Stimulated activated naive CD8-positive, alpha-beta T cell treated with anti-CD3 and anti-CD28 coated beads, Interleukin-15, Interleukin-2, amounts not matched to agents 100 U/mL and 50 U/mL, for 24 hours (primary cell): ENCODE measurements around the gene FHOD3.
"Not testable (repeated sequence)": the region's sequence is repeated elsewhere in the genome, so short reads cannot be mapped to it uniquely, and the experiment has no call there.

Experiments
- ATAC-seq: fragments of 150-1000 bp; cut with Tn5 transposase; one replicate; pipeline ENCODE4 v1.10.0; 2021
- DNase-seq: peaks from one replicate; pipeline ENCODE4 v3.0.0; 2021

The FHOD3 gene

GRCh38 chr18:36798738-36799473 is 501.4 kb downstream of the FHOD3 start:
- no peak for ATAC-seq
- no peak for DNase-seq

GRCh38 chr18:36805105-36805504 is 507.6 kb downstream of the FHOD3 start:
- DNase-seq (no peak), ATAC-seq (no peak)

DNA sequence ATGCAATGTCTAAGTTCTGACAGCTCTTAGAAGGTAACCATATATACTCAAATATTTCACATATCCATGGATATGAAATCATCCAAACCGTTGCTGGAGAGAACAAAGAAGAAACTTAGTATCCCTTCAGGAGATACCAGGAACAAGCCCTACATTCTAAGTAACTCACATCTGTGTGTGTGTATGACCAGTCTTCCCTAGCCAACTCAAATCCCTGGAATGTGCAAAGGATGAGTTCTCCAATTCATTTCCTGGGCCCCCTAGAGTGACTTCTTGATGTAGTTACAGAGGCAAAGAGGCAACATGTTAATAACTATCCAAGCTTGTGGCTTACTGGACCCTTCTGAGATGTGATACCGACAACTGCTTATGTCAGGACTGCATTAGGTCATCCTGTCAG is 511.2 kb downstream of the FHOD3 start:
- ATAC-seq (no peak), DNase-seq (no peak)

DNA sequence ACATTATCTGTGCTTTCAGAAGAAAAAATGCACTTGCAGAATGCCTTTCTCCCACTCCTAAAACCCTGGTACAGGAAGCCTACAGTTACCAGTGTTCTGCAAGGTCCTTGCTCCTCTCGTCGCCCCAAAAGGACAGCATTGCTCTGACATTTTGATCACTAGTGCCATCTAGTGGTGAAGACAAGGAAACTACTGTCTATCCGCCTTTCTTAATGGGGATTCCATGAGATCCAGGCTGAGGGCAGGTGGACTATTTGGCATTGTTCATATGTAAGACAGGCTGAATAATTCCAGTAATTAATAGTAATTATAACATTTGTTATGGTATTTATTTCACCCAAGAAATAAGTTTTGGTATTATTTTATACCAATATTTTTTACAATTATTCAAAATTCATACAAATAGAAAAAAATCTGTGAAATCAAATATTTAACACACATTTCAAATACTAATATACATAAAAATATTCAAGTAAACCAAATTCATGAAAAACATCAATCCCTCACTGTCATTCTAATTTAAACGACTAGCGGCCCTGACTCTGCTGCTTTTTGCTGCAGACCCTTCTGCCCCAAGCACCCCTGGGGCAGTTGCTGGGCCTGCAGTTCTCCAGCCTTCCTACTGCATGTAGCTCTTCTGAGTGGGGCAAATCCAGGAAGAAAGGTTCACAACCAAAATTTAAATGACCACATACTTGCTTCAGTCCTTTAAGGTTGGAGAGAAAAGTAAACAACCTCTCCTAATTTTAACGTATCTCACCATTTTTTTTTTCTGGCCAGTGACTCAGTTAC is 512.3 kb downstream of the FHOD3 start:
- peak; percentile 59 for ATAC-seq
- DNase-seq: peak; percentile 10

DNA sequence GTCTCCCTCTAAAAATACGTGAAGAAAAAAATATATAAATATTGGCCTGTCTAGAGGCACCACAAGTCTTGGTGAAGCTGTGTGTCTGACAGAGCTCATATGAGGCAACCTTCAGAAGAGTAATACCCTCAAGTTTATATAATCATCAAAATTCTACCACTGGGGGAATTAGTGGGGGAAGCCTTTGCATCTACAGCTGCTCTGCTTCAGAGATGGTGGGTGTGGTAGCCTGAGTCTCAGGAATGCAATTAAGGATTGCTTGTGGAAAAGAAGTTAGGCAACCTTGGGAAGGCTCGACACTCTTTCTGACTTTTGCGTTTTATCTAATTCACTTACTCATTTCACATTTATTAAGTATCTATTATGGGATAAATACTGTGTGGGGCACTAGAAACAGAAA is 513.9 kb downstream of the FHOD3 start:
- ATAC-seq (no peak), DNase-seq (no peak)

- DNase-seq: no peak
- ATAC-seq: no peak
These were observed 514.4 kb downstream of the FHOD3 start for GRCh38 chr18:36811955-36812354.

DNA sequence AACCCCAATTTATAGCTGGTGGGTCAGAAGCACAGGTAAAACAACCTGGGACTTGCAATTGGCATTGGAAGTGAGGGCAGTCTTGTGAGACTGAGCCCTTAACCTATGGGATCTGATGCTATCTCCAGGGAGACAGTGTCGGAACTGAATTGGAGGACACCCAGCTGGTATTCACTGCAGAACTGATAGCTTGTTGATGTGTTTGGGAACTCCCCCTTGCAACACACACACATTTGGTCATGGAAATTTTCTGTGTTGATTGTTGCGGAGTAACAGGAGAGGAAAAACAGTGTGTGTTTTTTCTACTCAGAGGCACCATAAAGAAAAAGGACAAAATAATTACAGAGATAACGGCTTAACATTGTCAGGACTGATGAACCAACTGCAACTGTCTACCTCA is 515.2 kb downstream of the FHOD3 start:
- no peak for DNase-seq
- ATAC-seq: no peak

- no peak for ATAC-seq
These were observed 515.7 kb downstream of the FHOD3 start for GRCh38 chr18:36813101-36813775.

DNA sequence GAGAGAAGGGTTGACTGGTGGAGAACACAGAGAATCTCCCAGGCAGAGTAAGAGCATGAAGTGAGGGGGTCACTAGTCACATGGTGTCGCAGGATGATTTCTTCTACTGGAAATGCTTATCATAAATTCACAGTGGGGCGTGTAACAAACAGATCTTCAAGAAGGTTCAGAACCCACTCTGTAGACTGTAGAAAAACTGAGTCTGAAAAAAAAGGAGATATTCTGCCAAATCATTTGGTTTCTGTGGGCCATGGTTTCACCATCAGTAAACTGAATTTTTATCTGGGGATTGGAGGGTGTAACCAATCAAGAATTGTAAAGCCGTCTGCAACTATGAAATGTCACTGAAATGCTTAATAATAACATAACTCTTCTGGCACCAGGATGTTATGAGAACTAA is 516.3 kb downstream of the FHOD3 start:
- ATAC-seq (no peak), DNase-seq (no peak)

More at GRCh38 chr18:36813101-36813775, 515.7 kb downstream of the FHOD3 start:
- DNase-seq: no peak

DNA sequence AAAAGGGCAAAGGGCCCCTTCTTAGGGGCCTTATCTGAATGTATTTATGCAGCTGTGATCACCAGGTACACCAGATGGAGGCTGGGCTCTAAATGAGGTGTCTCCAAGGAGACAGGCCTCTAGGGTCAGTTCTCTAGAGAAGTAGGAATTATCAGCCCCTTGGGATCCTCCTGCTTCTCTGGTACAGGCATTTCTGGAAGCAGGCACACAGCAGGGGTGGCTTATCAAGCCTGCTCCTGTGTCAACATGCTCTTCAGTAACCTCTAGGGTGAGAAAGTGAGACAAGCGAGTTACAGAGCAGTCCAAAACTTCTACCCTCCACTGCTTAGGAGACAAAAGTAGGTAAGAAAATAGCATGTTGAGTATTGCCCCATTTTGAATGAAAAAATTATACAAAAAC is 517.5 kb downstream of the FHOD3 start:
- DNase-seq (no peak), ATAC-seq (no peak)

- ATAC-seq, DNase-seq: not testable (repeated sequence)
These were observed 518.6 kb downstream of the FHOD3 start for GRCh38 chr18:36816096-36816495.

GRCh38 chr18:36817039-36817438 is 519.5 kb downstream of the FHOD3 start:
- ATAC-seq: no peak
- DNase-seq: no peak

- no peak for DNase-seq
- no peak for ATAC-seq
These were observed 521.1 kb downstream of the FHOD3 start for GRCh38 chr18:36818652-36819051.

- no peak for DNase-seq
- ATAC-seq: no peak
These were observed 522.1 kb downstream of the FHOD3 start for GRCh38 chr18:36819621-36820020.

DNA sequence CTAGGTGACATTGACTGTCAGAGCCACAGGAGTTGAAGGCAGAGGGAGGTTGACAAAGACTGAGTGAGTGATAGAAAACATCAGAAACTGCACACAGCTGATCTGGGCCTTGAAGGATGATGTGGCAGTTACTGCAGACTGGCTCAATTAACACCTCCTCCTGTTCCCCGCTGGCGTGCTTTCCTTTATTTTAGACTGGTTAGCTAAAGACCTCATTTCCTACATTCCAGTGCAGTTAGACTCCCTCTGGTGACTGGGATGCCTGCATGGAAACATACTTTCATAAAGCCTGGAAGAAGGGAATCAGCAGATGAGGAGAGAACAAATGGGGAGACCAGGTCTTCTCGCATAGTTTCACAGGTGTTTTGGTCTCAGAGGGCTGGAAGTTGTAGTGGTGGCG is 524.2 kb downstream of the FHOD3 start:
- DNase-seq (no peak), ATAC-seq (no peak)

GRCh38 chr18:36825526-36825925 is 528.0 kb downstream of the FHOD3 start:
- ATAC-seq (no peak), DNase-seq (no peak)

DNA sequence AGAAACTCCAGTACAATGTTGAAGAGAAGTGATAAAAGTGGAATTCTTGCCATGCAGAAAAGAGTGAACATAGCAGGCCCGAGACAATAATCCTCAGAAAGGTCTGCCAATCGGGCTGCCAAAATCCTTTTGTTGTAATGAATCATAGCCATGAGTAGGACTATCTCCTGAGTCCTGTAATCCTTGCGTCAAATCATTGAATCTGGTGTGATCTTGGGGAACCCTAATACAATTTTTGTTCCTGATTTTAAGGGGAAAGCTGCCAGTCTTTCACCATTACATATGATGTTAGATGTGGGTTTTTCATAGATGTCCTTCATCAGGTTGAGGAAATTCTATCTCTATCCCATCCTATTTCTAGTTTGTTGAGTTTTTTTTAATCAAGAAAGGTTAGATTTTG is 529.0 kb downstream of the FHOD3 start:
- no peak for ATAC-seq
- no peak for DNase-seq

DNA sequence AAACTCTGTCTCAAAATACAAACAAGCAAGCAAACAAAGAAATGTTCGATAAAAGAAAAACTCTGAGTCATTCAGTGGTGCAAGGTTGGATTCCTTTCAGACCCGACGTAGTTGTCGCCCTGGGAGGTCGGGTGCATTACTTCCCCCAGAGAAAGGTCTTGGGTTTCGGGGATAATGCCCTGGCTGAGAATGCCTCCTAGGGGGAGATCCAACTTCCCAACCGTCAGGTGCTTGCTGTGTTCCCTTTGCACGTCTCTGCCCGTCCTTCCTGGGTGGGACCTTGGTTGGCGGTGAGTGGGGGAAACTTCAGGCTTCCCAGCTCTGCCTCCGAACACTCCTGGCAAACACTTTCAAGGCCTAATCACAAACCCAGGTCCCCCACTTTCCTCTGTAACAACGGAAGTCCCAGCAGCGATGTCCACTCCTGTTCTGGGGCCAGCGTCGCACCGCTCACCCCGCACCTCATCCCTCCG is 530.7 kb downstream of the FHOD3 start:
- ATAC-seq (no peak), DNase-seq (peak; percentile 34)

- ATAC-seq (peak; percentile 94), DNase-seq (peak; percentile 87)
These were observed 531.3 kb downstream of the FHOD3 start, which contains the start of the genes KIAA1328 and TPGS2 for GRCh38 chr18:36828630-36829361. Gene KIAA1328, plus strand, starts transcription at chr18:36829127. Its CDS starts 12 bp downstream, at chr18:36829139. Gene TPGS2, minus strand, starts transcription at chr18:36829002. Its CDS starts 235 bp downstream, at chr18:36828767.
